GM10847 (cell line): ENCODE results near the gene SEC11A.

Experiments used
- POLR2A ChIP-seq: IDR thresholded peaks from 2 replicates; pipeline ENCODE4 v1.6.1; 2011; ENCODE audit not compliant: insufficient read length; ENCODE audit errors: extremely low read depth

Gene SEC11A

GRCh38 chr15:84638103-84638502 is 77.8 kb downstream of the SEC11A start:
- no peak for TF ChIP-seq POLR2A

- TF ChIP-seq POLR2A = no peak
Observed at GRCh38 chr15:84634228-84634837, 81.6 kb downstream of the SEC11A start.

- TF ChIP-seq POLR2A = no peak
Observed at GRCh38 chr15:84633311-84634227, 82.4 kb downstream of the SEC11A start.

GRCh38 chr15:84631706-84632272 is 84.2 kb downstream of the SEC11A start:
- no peak for TF ChIP-seq POLR2A

GRCh38 chr15:84629033-84629432 is 86.9 kb downstream of the SEC11A start:
- no peak for TF ChIP-seq POLR2A

- no peak for TF ChIP-seq POLR2A
Observed at GRCh38 chr15:84625123-84625522, 90.8 kb downstream of the SEC11A start.

- no peak for TF ChIP-seq POLR2A
Observed at GRCh38 chr15:84624359-84624758, 91.6 kb downstream of the SEC11A start.

- TF ChIP-seq POLR2A = no peak
Observed at GRCh38 chr15:84621358-84621979, 94.5 kb downstream of the SEC11A start.

GRCh38 chr15:84620626-84621025 is 95.3 kb downstream of the SEC11A start:
- no peak for TF ChIP-seq POLR2A
